ENCODE data around the gene SCGB2B2. TPM values are rescaled to one million over a fixed set of nuclear protein-coding genes. Genes with fewer than 3 reads are reported as not detected.

The SCGB2B2 gene
- total RNA-seq, 1 donor from 2014 or later: not detected

DNA sequence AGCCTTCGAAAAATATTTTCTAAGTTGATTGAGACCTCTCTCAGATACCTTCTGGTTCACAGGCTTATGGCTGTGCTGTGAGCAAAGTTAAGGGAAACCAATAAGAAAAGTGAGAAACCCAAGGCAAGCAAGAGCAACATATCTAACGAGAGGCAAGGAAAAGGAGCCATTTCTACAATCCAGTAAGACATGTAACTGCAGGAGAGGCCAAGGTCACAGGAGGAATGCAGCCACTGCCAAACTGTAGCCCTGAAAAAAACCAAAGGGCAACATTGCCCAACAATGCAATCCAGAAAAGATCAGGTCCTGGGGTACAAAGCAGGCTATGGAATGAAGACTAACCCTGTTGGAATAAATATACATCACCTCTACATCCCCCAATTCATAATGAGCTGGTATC is 21.3 kb downstream of the SCGB2B2 start:
- Mint-ChIP-seq H3K36me3 (ENCODE audit: low read depth) (peaks cover 4% of the 10 kb centered on the region), H3K27ac (ENCODE audit: unreplicated experiment) (no peak overlapping the region), H3K4me3 (no peak overlapping the region), H3K9me3 (peaks cover 16% of the 10 kb centered on the region), H3K4me1 (no peaks in the 10 kb centered on the region), H3K27me3 (ENCODE audit: low read depth) (peaks cover 58% of the 10 kb centered on the region)
- no peak for DNase-seq (ENCODE audit: low read depth, low spot score)
- TF ChIP-seq CTCF (conservative IDR thresholded peaks at IDR 0.05): no peak

DNA sequence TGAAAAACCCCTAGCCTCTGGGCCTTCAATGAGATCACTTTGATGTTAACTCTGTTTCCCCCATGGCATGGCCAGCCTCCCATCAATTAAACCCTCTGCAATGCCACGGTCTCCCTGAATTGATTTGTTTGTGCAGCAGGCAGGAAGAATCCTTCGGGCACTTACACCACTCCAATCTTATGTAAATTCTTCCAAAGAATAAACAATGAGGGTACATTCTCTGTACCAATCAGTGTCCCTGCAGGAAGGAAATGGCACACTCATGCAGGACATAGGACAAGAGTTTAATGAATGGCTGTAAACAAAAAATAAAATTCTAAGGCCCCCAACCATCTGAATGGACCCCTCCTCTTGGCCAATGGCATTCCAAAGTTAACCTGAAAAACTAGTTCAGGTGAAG is 22.2 kb downstream of the SCGB2B2 start:
- no peaks in the 10 kb centered on the region for H3K4me1 Mint-ChIP-seq
- no peak for DNase-seq (ENCODE audit: low read depth, low spot score)
- TF ChIP-seq CTCF (conservative IDR thresholded peaks at IDR 0.05): no peak
- H3K27me3 Mint-ChIP-seq (ENCODE audit: low read depth): peaks cover 53% of the 10 kb centered on the region
- no peak overlapping the region for H3K4me3 Mint-ChIP-seq
- peaks cover 17% of the 10 kb centered on the region for H3K9me3 Mint-ChIP-seq
- H3K36me3 Mint-ChIP-seq (ENCODE audit: low read depth): peaks cover 4% of the 10 kb centered on the region
- no peak overlapping the region for H3K27ac Mint-ChIP-seq (ENCODE audit: unreplicated experiment)

- Mint-ChIP-seq H3K27ac (ENCODE audit: unreplicated experiment) (no peak overlapping the region), H3K9me3 (peaks cover 17% of the 10 kb centered on the region), H3K4me3 (no peak overlapping the region), H3K27me3 (ENCODE audit: low read depth) (peaks cover 24% of the 10 kb centered on the region), H3K4me1 (no peaks in the 10 kb centered on the region), H3K36me3 (ENCODE audit: low read depth) (peaks cover 4% of the 10 kb centered on the region)
- no peak for DNase-seq (ENCODE audit: low read depth, low spot score)
- no peak for TF ChIP-seq CTCF (conservative IDR thresholded peaks at IDR 0.05)
These were observed 25.2 kb downstream of the SCGB2B2 start for GRCh38 chr19:34651747-34652146.

- Mint-ChIP-seq H3K27ac (ENCODE audit: unreplicated experiment) (no peak overlapping the region), H3K4me3 (no peak overlapping the region), H3K36me3 (ENCODE audit: low read depth) (peaks cover 4% of the 10 kb centered on the region), H3K27me3 (ENCODE audit: low read depth) (peaks cover 17% of the 10 kb centered on the region), H3K9me3 (peaks cover 17% of the 10 kb centered on the region), H3K4me1 (no peaks in the 10 kb centered on the region)
- DNase-seq (ENCODE audit: low read depth, low spot score): no peak
- no peak for TF ChIP-seq CTCF (conservative IDR thresholded peaks at IDR 0.05)
These were observed 26.9 kb downstream of the SCGB2B2 start for GRCh38 chr19:34649886-34650543.

DNA sequence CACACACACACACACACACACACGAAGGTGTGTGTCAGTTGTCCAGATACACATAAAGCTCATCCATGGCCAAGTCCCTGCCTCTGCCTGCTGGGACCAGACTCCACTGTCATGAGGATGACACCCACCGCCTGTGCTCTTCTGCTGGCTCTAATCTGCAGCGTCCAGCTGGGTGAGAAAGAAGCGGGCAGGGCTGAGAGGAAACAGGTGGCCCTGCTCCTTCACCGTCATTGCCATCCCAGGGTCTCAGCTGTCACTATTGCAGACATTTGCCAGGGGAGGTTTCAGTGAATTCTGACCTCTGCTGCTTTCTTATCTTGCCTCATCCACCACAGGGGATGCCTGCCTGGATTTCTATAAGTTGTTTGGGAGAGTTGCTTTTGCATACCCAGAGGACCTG is 31.4 kb downstream of the SCGB2B2 start:
- TF ChIP-seq CTCF (conservative IDR thresholded peaks at IDR 0.05): no peak
- Mint-ChIP-seq H3K4me1 (no peaks in the 10 kb centered on the region), H3K27ac (ENCODE audit: unreplicated experiment) (peak overlapping the region; percentile 58), H3K27me3 (ENCODE audit: low read depth) (peaks cover 19% of the 10 kb centered on the region), H3K36me3 (ENCODE audit: low read depth) (no peaks in the 10 kb centered on the region), H3K9me3 (no peaks in the 10 kb centered on the region), H3K4me3 (no peak overlapping the region)
- DNase-seq (ENCODE audit: low read depth, low spot score): no peak
